ENCODE measurements around the gene SLC6A9. TPM values are rescaled to one million over a fixed set of nuclear protein-coding genes. Genes with fewer than 3 reads are reported as not detected.

Gene SLC6A9
- total and polyA plus RNA-seq, 7 donors = 0.28 to 1.2 (median 0.71) TPM

DNA sequence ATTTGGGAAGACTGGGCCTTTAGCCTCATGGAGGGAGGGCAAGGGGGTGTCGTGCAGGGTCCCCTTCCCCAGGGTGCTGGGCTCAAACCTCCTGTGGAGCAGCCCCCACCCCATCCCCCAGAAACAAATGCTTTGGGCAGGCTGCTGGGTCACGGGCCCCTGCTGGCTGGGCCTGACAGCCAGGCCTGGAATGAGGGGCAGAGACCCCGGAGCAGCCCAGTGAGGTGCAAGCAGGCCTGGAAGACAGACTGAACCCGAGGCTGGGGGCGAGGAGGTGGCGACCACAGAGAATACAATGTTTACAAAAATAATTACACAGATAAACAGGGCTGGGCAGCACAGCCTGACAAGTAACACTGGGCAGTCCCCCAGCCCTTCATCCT, 34.5 kb downstream of the SLC6A9 start:
- intact Hi-C loops (cut with DNase I) = no loop called here
- no peaks in the 10 kb centered on the region for H3K36me3 ChIP-seq (ENCODE audit: insufficient read depth in 1 of 2, low read depth in 1 of 2)
- H3K27ac ChIP-seq = no peak overlapping the region
- ATAC-seq = no peak
- no peak for DNase-seq
- WGBS, 3 donors = 65 to 78% (median 69%) methylated on average over 6 of the region's 6 CpGs
- H3K4me1 ChIP-seq = no peaks in the 10 kb centered on the region
- TF ChIP-seq, protein P1, sequence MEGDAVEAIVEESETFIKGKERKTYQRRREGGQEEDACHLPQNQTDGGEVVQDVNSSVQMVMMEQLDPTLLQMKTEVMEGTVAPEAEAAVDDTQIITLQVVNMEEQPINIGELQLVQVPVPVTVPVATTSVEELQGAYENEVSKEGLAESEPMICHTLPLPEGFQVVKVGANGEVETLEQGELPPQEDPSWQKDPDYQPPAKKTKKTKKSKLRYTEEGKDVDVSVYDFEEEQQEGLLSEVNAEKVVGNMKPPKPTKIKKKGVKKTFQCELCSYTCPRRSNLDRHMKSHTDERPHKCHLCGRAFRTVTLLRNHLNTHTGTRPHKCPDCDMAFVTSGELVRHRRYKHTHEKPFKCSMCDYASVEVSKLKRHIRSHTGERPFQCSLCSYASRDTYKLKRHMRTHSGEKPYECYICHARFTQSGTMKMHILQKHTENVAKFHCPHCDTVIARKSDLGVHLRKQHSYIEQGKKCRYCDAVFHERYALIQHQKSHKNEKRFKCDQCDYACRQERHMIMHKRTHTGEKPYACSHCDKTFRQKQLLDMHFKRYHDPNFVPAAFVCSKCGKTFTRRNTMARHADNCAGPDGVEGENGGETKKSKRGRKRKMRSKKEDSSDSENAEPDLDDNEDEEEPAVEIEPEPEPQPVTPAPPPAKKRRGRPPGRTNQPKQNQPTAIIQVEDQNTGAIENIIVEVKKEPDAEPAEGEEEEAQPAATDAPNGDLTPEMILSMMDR (IDR thresholded peaks at IDR 0.05) = no peak
- no peak overlapping the region for H3K4me3 ChIP-seq
- no peaks in the 10 kb centered on the region for H3K9me3 ChIP-seq
- H3K27me3 ChIP-seq (ENCODE audit: insufficient read depth in 3 of 3, low read length in 2 of 3) = no peaks in the 10 kb centered on the region

GRCh38 chr1:43995984-43996732, 35.1 kb downstream of the SLC6A9 start:
- TF ChIP-seq, protein P1 (IDR thresholded peaks at IDR 0.05) = no peak
- Histone ChIP-seq H3K4me1 (peaks cover under 1% of the 10 kb centered on the region), H3K27ac (no peak overlapping the region), H3K27me3 (ENCODE audit: insufficient read depth in 3 of 3, low read length in 2 of 3) (no peaks in the 10 kb centered on the region), H3K36me3 (ENCODE audit: insufficient read depth in 1 of 2, low read depth in 1 of 2) (no peaks in the 10 kb centered on the region), H3K9me3 (no peaks in the 10 kb centered on the region), H3K4me3 (no peak overlapping the region)
- intact Hi-C loops (cut with DNase I) = no loop called here
- 63 to 67% (median 66%) methylated on average over 21 of the region's 21 CpGs for WGBS, 3 donors
- DNase-seq = no peak
- no peak for ATAC-seq

GRCh38 chr1:43994794-43995790, 36.2 kb downstream of the SLC6A9 start:
- WGBS, 3 donors = 81 to 83% (median 83%) methylated on average over 15 of the region's 15 CpGs
- peaks cover 6% of the 10 kb centered on the region for H3K4me1 ChIP-seq
- intact Hi-C loops (cut with DNase I) = no loop called here
- DNase-seq (no peak), ATAC-seq (no peak)
- H3K36me3 ChIP-seq (ENCODE audit: insufficient read depth in 1 of 2, low read depth in 1 of 2) = no peaks in the 10 kb centered on the region
- TF ChIP-seq, protein P1 (IDR thresholded peaks at IDR 0.05) = no peak
- no peaks in the 10 kb centered on the region for H3K27me3 ChIP-seq (ENCODE audit: insufficient read depth in 3 of 3, low read length in 2 of 3)
- H3K4me3 ChIP-seq = no peak overlapping the region
- H3K27ac ChIP-seq = no peak overlapping the region
- H3K9me3 ChIP-seq = no peaks in the 10 kb centered on the region

DNA sequence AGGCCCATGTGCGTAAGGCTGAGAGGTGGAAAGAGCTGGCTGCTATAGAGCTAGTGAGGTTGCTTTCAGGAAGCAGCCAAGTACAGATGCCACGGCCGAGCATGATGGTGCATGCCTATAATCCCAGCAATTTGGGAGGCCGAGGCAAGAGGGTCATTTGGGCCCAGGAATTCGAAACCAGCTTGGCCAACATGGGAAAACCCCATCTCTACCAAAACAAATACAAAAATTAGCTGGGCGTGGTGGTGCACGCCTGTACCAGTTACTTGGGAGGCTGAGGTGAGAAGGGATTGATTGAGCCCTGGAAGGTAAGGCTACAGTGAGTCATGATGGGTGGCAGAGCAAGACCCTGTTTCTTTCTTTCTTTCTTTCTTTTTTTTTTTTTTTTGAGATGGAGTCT, 37.2 kb downstream of the SLC6A9 start:
- no peak overlapping the region for H3K4me3 ChIP-seq
- TF ChIP-seq, protein P1 (IDR thresholded peaks at IDR 0.05) = no peak
- H3K4me1 ChIP-seq = peaks cover 6% of the 10 kb centered on the region
- no peaks in the 10 kb centered on the region for H3K27me3 ChIP-seq (ENCODE audit: insufficient read depth in 3 of 3, low read length in 2 of 3)
- ATAC-seq (no peak), DNase-seq (no peak)
- H3K9me3 ChIP-seq = no peaks in the 10 kb centered on the region
- no peaks in the 10 kb centered on the region for H3K36me3 ChIP-seq (ENCODE audit: insufficient read depth in 1 of 2, low read depth in 1 of 2)
- intact Hi-C loops (cut with DNase I) = no loop called here
- 77 to 85% (median 83%) methylated on average over 7 of the region's 7 CpGs for WGBS, 3 donors
- H3K27ac ChIP-seq = no peak overlapping the region

All from psoas muscle (tissue), 8 donors.